Measurements from ENCODE around the gene HIC2.
A peak's percentile ranks its signal among the peaks of the same experiment; 100 is the strongest.
"Not testable (repeated sequence)": the region's sequence is repeated elsewhere in the genome, so short reads cannot be mapped to it uniquely, and the experiment has no call there.

Gene HIC2
- total RNA-seq = 17.9 to 32.3 reads per million in 2 donors

GRCh38 chr22:21417227-21417746 is at the start of gene HIC2:
TSS of gene HIC2 (plus strand) at chr22:21417371. CDS start at chr22:21442832, 25,461 bp downstream.
- DNase-seq = peak; percentile 12

- DNase-seq = not testable (repeated sequence)
Observed at GRCh38 chr22:21368603-21369310, 48.4 kb upstream of the HIC2 start.

GRCh38 chr22:21375880-21376279 is 41.3 kb upstream of the HIC2 start:
- DNase-seq = not testable (repeated sequence)

- not testable (repeated sequence) for DNase-seq
Observed at GRCh38 chr22:21383701-21384467, 33.3 kb upstream of the HIC2 start, which contains the start of gene RIMBP3B. TSS of gene RIMBP3B (plus strand) at chr22:21383751. CDS start at chr22:21383859, 108 bp downstream.

- not testable (repeated sequence) for DNase-seq
Observed at GRCh38 chr22:21384468-21385357, 32.5 kb upstream of the HIC2 start.

GRCh38 chr22:21389480-21389879 is 27.7 kb upstream of the HIC2 start:
- not testable (repeated sequence) for DNase-seq

- not testable (repeated sequence) for DNase-seq
Observed at GRCh38 chr22:21390013-21390412, 27.2 kb upstream of the HIC2 start.

- DNase-seq = not testable (repeated sequence)
Observed at GRCh38 chr22:21394613-21395012, 22.6 kb upstream of the HIC2 start.

GRCh38 chr22:21401197-21401969 is 15.8 kb upstream of the HIC2 start:
- not testable (repeated sequence) for DNase-seq

GRCh38 chr22:21402763-21403314 is 14.3 kb upstream of the HIC2 start:
- DNase-seq = not testable (repeated sequence)

GRCh38 chr22:21407139-21407538 is 10.0 kb upstream of the HIC2 start:
- DNase-seq = not testable (repeated sequence)

GRCh38 chr22:21407792-21408191 is 9.4 kb upstream of the HIC2 start:
- DNase-seq = not testable (repeated sequence)

GRCh38 chr22:21416375-21416774 is 796 bp upstream of the HIC2 start:
- DNase-seq = not testable (repeated sequence)

- not testable (repeated sequence) for DNase-seq
Observed at GRCh38 chr22:21417853-21418252, 682 bp downstream of the HIC2 start.

GRCh38 chr22:21418974-21419638 is 1.9 kb downstream of the HIC2 start:
- DNase-seq = not testable (repeated sequence)

GRCh38 chr22:21420180-21420763 is 3.1 kb downstream of the HIC2 start:
- DNase-seq = not testable (repeated sequence)

- not testable (repeated sequence) for DNase-seq
Observed at GRCh38 chr22:21424084-21424709, 7.0 kb downstream of the HIC2 start.

GRCh38 chr22:21434378-21435233 is 17.4 kb downstream of the HIC2 start:
- not testable (repeated sequence) for DNase-seq
